Measurements from ENCODE around the gene C11orf52. TPM values are rescaled to one million over a fixed set of nuclear protein-coding genes. Genes with fewer than 3 reads are reported as not detected.
A peak's percentile ranks its signal among the peaks of the same experiment; 100 is the strongest.

The C11orf52 gene
- total RNA-seq, 1 experiment from 2014 or later, result 1.7 TPM

DNA sequence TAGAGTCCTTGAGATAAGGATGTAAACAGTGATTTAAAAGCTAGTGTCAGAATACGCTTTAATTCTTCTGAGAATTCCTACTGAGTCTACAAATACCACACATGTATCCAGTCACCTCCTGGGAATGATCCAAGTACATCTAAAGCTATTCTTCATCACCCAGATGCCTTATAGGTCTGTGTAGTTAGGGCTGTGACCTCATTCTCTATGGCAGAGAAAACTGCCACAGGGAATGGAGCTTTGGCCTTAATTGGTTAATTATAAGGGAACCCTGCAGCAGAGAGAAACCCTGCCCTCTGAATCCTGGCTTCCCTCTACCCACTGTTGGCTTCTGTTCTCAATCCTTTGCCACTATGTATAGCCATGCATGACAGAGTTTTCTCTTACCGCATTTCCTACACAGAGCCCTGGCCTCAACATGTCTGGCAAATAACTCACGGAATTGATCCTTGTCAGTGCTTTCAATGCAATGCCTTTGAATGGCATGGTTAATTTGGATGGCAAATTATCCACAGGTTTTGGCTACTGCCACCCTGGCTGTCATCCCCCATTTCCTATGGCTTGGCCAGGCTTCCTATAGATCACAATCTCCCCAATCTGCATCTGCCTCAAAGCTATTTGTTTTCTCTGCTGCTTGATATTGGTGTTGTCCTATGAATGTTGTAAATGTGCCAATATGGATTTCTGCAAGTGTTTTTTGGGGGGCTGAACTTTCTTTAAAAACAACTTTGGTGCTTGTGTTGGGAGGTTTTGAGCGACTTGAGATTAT lies 21.3 kb downstream of the C11orf52 start:
- Histone ChIP-seq H3K27me3 (ENCODE audit: control insufficient read depth, insufficient read depth, low read length) (no peaks in the 10 kb centered on the region), H3K4me3 (ENCODE audit: insufficient read depth, low read depth, low read length) (no peak overlapping the region), H3K36me3 (replicated peaks; ENCODE audit: control insufficient read depth, insufficient read depth, low read length) (no peaks in the 10 kb centered on the region)
- DNase-seq, result no peak

DNA sequence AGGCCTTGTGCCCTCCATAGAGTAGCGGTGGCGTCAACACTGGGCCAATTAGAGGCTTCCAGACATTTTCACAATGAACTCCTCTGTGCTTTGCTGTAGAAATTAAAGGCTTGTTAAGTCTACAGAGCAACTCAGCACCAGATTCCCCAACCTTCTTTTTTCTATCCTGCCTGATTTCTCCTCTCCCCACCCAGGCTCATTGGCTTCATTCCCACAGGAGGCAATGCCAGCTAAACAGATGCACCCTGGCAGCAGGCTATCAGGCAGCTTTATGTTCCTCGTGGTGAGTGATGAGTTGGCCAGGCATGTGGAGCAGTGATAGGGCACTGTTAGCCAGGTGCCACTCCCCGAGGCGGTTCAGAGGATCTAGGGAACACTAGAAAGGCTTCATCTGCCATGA lies 23.2 kb downstream of the C11orf52 start:
- no peaks in the 10 kb centered on the region for H3K27me3 ChIP-seq (ENCODE audit: control insufficient read depth, insufficient read depth, low read length)
- H3K36me3 ChIP-seq (replicated peaks; ENCODE audit: control insufficient read depth, insufficient read depth, low read length), result no peaks in the 10 kb centered on the region
- DNase-seq, result no peak
- no peak overlapping the region for H3K4me3 ChIP-seq (ENCODE audit: insufficient read depth, low read depth, low read length)

DNA sequence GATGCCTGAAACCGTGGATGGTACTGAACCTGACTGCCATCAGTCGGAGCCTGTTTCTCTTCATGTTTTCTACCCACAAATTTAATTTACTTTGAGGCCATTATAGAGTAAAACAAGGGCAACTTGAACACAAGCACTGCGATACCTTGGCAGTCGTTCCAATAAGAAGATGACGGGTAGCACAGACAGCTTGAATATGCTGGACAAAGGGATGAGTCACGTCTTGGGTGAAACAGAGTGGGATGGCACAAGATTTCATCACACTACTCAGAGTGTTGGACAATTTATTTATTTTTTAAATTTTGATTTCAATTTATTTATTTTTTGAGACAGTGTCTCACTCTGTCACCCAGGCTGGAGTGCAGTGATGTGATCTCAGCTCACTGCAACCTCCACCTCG lies 24.1 kb downstream of the C11orf52 start:
- no peak for DNase-seq
- H3K27me3 ChIP-seq (ENCODE audit: control insufficient read depth, insufficient read depth, low read length), result no peaks in the 10 kb centered on the region
- no peaks in the 10 kb centered on the region for H3K36me3 ChIP-seq (replicated peaks; ENCODE audit: control insufficient read depth, insufficient read depth, low read length)
- H3K4me3 ChIP-seq (ENCODE audit: insufficient read depth, low read depth, low read length), result no peak overlapping the region

DNA sequence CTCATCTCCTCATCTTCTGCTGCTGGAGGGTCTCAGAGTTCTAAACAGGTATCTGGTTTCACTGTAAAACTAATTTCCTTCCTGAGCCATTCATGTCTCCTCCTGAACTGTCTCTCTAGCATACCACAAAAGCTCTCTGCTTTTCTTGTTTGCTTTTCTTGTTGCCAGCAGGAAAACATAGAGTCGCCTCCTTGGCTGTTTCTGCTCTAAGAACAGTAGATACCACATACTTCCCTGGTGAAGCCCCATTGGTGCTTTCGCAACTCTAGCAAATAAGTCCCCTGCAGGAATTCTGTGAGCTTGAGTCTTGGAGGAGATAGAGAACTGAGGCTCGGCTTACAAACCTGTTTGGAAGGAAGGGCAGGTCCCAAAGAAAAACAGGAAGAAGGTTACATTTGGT lies 25.4 kb downstream of the C11orf52 start:
- Histone ChIP-seq H3K36me3 (replicated peaks; ENCODE audit: control insufficient read depth, insufficient read depth, low read length) (no peaks in the 10 kb centered on the region), H3K27me3 (ENCODE audit: control insufficient read depth, insufficient read depth, low read length) (no peaks in the 10 kb centered on the region), H3K4me3 (ENCODE audit: insufficient read depth, low read depth, low read length) (no peak overlapping the region)
- DNase-seq, result no peak

DNA sequence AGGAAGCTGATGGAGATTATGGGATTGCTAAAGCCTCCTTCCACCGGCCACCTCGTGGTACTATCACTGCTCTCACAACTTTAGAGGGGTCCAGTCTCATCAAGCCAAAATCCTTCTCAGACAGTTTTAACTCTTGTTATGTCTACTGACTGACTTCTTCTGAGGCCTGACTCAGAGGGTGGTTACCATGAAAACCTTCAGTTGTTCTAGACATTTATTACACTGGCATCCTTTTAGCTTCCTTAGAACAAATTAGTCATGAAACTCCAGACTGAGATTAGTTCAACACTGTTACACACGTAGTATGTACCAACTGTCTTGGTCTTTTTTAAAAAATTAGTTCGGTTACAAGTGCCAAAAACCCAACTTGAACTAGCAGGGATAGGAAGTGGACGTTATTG lies 25.9 kb downstream of the C11orf52 start:
- DNase-seq, result no peak
- Histone ChIP-seq H3K36me3 (replicated peaks; ENCODE audit: control insufficient read depth, insufficient read depth, low read length) (no peaks in the 10 kb centered on the region), H3K27me3 (ENCODE audit: control insufficient read depth, insufficient read depth, low read length) (no peaks in the 10 kb centered on the region), H3K4me3 (ENCODE audit: insufficient read depth, low read depth, low read length) (no peak overlapping the region)

DNA sequence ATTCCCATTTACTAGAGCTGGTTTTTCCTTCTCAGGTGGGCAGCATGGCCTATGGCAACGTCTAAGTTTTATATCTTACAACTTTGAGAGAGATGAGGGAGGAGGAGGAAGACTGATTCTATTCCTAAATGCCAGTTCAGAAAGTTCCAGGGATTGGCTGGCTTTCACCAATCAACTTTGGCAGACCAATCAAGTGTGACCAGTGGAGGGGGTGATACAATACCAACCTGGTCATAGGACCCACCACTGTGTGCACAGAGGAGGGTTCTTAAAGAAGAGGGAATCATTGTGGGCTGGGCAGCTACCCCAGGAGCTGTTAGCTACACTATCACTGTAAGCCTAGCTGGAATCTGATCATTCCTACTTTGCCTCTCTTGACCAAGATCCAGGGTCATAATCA lies 26.5 kb downstream of the C11orf52 start:
- H3K36me3 ChIP-seq (replicated peaks; ENCODE audit: control insufficient read depth, insufficient read depth, low read length), result no peaks in the 10 kb centered on the region
- H3K27me3 ChIP-seq (ENCODE audit: control insufficient read depth, insufficient read depth, low read length), result no peaks in the 10 kb centered on the region
- DNase-seq, result no peak
- no peak overlapping the region for H3K4me3 ChIP-seq (ENCODE audit: insufficient read depth, low read depth, low read length)

DNA sequence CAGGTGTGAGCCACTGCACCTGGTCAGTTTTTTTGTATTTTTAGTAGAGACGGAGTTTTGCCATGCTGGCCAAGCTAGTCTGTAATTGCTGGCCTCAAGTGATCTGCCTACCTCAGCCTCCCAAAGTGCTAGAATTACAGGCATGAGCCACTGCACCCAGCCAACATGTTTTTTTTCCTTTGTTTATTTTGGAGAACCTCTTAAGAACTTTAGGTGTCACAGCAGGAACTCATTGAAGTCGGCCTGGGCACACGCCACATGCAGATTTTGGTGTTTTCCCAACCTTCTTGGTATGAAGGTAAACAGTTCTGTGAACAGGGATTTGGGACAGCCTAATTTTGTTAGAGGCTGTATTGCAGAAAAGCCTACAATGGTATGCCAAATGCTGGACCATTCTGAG lies 27.8 kb downstream of the C11orf52 start:
- Histone ChIP-seq H3K4me3 (ENCODE audit: insufficient read depth, low read depth, low read length) (no peak overlapping the region), H3K36me3 (replicated peaks; ENCODE audit: control insufficient read depth, insufficient read depth, low read length) (no peaks in the 10 kb centered on the region), H3K27me3 (ENCODE audit: control insufficient read depth, insufficient read depth, low read length) (no peaks in the 10 kb centered on the region)
- no peak for DNase-seq

DNA sequence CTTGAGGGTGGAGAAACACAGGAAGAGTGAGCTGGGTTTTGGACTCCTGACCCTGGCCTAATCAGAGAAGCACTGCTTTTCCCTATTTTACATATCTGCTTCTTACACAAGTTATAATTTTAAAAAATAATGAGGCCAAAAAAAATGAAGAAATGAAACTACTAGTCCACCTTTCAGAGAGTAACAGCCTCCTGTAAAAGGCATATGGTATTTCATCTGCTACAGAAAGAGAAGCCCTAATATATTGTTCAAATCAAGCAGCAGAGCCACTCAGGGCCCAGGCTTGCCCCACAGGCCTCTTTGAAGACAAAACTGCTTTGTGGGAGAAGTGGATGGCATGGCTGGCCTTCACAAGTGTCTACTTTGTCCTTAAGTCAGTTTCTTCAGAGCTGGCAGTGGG lies 28.4 kb downstream of the C11orf52 start:
- no peaks in the 10 kb centered on the region for H3K27me3 ChIP-seq (ENCODE audit: control insufficient read depth, insufficient read depth, low read length)
- no peaks in the 10 kb centered on the region for H3K36me3 ChIP-seq (replicated peaks; ENCODE audit: control insufficient read depth, insufficient read depth, low read length)
- H3K4me3 ChIP-seq (ENCODE audit: insufficient read depth, low read depth, low read length), result no peak overlapping the region
- DNase-seq, result no peak

DNA sequence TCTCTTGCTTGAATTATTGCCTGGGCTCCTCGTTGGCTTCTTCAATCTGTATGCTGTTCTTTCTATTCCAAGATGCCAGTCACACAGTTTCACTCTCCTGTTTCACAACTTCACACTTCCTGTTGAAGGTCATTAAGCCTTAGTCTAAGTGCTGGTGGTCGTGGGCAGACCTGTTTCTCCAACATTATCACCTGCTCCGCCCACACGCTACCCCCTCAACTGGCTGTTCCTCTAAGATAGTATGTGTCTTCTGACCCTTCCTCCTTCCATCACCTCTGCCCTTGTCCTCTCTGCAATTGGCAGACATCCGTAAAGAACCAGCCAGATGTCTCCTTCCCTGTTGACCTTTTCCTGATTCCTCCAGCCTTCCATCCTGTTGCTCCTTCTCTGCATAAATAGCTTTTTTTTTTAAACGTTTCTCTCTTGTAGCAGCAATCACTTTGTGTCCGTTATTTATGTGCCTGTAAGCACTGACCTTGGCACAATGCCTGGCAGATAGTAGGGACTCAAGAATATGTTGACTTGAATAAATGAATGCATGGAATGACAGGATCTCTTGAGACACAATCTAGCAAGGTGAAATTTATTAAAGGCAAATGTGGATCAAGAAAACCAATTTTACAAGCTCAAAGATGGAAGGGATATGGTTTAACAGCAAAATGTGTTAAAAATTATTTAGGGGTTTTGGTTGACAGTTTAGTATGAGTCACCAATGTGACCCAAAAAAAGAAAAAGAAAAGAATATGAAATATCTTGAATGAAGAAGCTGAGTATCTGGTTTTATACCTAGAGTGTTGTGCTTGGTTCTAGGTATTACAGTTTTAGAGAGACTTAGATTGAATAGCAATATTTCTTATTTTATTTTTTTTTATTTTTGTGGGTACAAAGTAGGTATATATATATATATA lies 31.1 kb downstream of the C11orf52 start:
- no peak overlapping the region for H3K4me3 ChIP-seq (ENCODE audit: insufficient read depth, low read depth, low read length)
- H3K36me3 ChIP-seq (replicated peaks; ENCODE audit: control insufficient read depth, insufficient read depth, low read length), result no peaks in the 10 kb centered on the region
- no peak for DNase-seq
- H3K27me3 ChIP-seq (ENCODE audit: control insufficient read depth, insufficient read depth, low read length), result no peaks in the 10 kb centered on the region

DNA sequence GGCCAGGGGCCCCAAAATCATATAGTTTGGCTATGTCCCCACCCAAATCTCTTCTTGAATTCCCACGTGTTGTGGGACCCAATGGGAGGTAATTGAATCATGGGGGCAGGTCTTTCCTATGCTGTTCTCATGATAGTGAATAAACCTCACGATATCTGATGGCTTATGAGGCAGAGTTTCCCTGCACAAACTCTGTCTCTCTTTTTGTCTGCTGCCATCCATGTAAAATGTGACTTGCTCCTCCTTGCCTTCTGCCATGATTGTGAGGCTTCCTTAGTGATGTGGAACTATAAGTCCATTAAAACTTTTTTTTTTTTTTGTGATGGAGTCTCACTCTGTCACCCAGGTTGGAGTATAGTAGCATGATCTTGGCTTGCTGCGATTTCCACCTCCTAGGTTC lies 32.9 kb downstream of the C11orf52 start:
- no peak for DNase-seq
- H3K27me3 ChIP-seq (ENCODE audit: control insufficient read depth, insufficient read depth, low read length), result no peaks in the 10 kb centered on the region
- no peak overlapping the region for H3K4me3 ChIP-seq (ENCODE audit: insufficient read depth, low read depth, low read length)
- no peaks in the 10 kb centered on the region for H3K36me3 ChIP-seq (replicated peaks; ENCODE audit: control insufficient read depth, insufficient read depth, low read length)

DNA sequence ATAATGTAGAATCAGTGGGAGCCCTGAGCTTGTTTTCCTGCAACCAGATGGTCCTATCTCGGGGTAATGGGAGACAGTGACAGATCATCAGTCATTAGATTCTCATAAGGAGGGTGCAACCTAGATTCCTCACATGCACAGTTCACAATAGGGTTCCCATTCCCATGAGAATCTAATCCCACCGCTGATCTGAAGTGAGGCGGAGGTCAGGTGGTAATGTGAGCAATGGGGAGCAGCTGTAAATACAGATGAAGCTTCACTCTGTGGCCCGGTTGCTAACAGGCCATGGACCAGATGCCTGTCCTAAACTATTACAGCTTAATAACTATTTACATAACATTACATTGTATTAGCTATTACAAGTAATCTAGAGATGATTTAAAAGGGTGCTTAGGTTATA lies 35.4 kb downstream of the C11orf52 start:
- peaks cover 3% of the 10 kb centered on the region for H3K36me3 ChIP-seq (replicated peaks; ENCODE audit: control insufficient read depth, insufficient read depth, low read length)

DNA sequence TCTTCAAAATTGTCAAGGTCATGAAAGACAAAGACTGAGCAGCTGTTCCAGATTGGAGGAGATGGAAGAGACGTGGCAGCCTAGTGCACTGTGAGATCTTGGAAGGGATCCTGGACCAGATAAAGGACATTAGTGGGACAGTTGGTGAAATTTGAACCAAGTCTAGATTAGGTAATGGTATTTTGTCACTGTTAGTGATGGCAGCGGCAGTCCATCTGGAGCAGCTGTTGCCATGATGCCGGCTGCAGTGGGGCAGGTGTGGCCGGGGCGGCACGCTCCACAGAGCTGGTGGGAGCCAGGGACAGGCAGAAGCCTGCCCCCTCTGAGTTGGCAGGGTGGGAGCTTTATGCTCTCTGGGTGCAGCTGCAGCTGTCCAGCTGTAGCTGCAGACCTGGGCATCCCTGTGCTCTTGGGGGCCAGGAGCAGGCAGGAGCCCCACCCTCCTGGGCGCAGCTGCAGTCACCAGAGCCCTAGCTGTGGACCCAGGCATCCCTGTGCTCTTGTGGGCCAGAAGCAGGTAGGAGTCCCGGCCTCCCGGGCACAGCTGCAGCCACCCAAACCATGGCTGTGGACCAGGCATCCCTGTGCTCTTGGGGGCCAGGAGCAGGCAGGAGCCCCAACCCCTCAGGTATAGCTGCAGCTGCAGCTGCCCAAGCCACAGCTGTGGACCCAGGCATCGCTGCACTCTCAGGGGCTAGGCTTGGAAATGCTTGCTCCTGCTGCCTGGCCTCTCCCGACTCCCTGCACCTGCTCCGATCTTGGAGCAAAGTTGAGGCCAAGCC lies 39.1 kb downstream of the C11orf52 start:
- no peak for DNase-seq
- peaks cover 3% of the 10 kb centered on the region for H3K36me3 ChIP-seq (replicated peaks; ENCODE audit: control insufficient read depth, insufficient read depth, low read length)
- no peaks in the 10 kb centered on the region for H3K27me3 ChIP-seq (ENCODE audit: control insufficient read depth, insufficient read depth, low read length)
- H3K4me3 ChIP-seq (ENCODE audit: insufficient read depth, low read depth, low read length), result no peak overlapping the region

More for the DNA sequence above, 35.4 kb downstream of the C11orf52 start:
- DNase-seq, result no peak
- H3K27me3 ChIP-seq (ENCODE audit: control insufficient read depth, insufficient read depth, low read length), result no peaks in the 10 kb centered on the region
- no peak overlapping the region for H3K4me3 ChIP-seq (ENCODE audit: insufficient read depth, low read depth, low read length)

DNA sequence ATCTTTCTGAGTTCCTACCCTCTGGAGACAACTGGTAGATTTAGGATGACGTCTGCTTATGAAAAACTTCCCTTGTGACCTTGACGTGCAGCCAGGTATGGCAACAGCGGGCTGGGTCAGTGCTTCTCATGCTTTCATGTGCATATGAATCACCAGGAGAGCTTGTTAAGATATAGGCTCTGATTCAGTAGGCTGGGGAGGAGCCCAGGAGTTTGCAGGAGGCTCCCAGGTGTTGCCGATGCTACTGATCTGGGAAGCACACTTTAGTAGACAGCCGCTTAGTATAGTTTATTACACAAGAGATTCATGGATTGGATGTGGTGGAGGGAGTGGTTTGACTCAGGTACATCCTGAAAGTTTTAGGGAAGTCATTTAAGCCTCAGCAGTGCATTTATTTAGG lies 42.2 kb downstream of the C11orf52 start:
- Histone ChIP-seq H3K4me3 (ENCODE audit: insufficient read depth, low read depth, low read length) (no peak overlapping the region), H3K27me3 (ENCODE audit: control insufficient read depth, insufficient read depth, low read length) (no peaks in the 10 kb centered on the region), H3K36me3 (replicated peaks; ENCODE audit: control insufficient read depth, insufficient read depth, low read length) (peaks cover 3% of the 10 kb centered on the region)
- DNase-seq, result peak; percentile 80

DNA sequence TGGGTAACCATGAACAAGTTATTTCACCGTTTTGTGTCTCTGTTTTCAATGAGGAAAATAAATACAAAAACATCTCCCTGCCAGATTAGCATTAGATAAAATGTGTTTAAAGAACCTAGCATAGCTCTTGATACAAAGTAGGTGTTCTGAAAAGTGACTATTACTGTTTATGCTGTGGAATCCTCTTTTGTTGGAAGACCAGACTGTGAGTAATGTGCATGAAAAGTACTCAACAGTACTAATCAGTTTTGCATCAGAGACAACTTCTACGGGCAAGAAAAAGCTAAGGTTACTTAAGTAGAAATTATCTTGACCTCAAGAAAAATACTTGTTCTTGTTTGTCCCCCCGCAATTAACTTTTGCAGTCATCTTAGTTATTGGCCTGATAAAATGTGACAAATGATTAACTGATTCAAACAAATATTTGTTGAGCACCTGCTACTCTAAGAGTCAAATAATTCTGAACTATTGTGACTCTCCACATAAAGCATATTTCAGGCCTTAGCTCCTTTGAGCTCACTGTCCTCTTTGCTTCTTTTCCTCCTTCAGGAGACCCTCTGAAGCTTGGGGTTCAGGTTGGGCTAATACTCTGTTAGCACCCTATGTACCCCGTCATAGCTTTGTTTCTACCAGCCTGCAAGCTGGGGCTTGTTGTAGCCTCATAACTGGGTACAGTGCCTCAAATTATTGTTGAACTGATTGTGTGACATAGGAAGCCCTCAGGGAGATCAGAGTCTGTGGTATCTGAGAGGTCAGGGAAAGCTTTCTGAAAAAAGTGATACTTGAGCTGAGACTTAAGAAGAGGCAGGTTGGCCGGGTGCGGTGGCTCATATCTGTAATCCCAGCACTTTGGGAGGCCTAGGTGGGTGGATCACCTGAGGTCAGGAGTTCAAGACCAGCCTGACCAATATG lies 42.9 kb downstream of the C11orf52 start:
- DNase-seq, result no peak
- H3K36me3 ChIP-seq (replicated peaks; ENCODE audit: control insufficient read depth, insufficient read depth, low read length), result peaks cover 3% of the 10 kb centered on the region
- no peaks in the 10 kb centered on the region for H3K27me3 ChIP-seq (ENCODE audit: control insufficient read depth, insufficient read depth, low read length)
- no peak overlapping the region for H3K4me3 ChIP-seq (ENCODE audit: insufficient read depth, low read depth, low read length)
